Liver (tissue), 9 donors: ENCODE results near the gene ZNF143. TPM values are rescaled to one million over a fixed set of nuclear protein-coding genes. Genes with fewer than 3 reads are reported as not detected.

Experiments
- DNase-seq: peaks from one replicate; pipeline ENCODE4 v3.0.0-alpha.2; 2017; ENCODE audit warnings: low spot score
- H3K27ac ChIP-seq, 2 donors: one replicate each; pipeline ENCODE4 v1.7.0; 2013; ENCODE audit warnings: inconsistent platforms in 2 of 2, low read length in 2 of 2, control low read depth in 1 of 2, low read depth in 1 of 2, mild to moderate bottlenecking in 1 of 2
- H3K27me3 ChIP-seq, 4 donors: one replicate each; pipeline versions ENCODE4 v1.6.1 to v1.7.0; 2013; ENCODE audit warnings: low read length in 3 of 4, inconsistent platforms in 1 of 4, mild to moderate bottlenecking in 1 of 4, moderate library complexity in 1 of 4; ENCODE audit not compliant: control insufficient read depth in 4 of 4, insufficient read depth in 4 of 4
- H3K36me3 ChIP-seq, 4 donors: one replicate each; pipeline versions ENCODE4 v1.6.1 to v1.7.0; 2013; ENCODE audit warnings: low read length in 3 of 4, mild to moderate bottlenecking in 3 of 4, low read depth in 1 of 4, moderate library complexity in 1 of 4; ENCODE audit not compliant: control insufficient read depth in 4 of 4, insufficient read depth in 3 of 4
- H3K4me1 ChIP-seq, 4 donors: one replicate each; pipeline versions ENCODE4 v1.6.1 to v1.7.0; 2013; ENCODE audit warnings: low read length in 3 of 4, mild to moderate bottlenecking in 3 of 4, moderate library complexity in 1 of 4; ENCODE audit not compliant: control insufficient read depth in 4 of 4, insufficient read depth in 4 of 4
- H3K4me3 ChIP-seq, 3 donors: one replicate each; pipeline versions ENCODE4 v1.6.1 to v1.7.0; 2013; ENCODE audit warnings: low read length in 3 of 3, control low read depth in 1 of 3, low read depth in 1 of 3, mild to moderate bottlenecking in 1 of 3
- H3K9ac ChIP-seq, 2 donors: one replicate each; pipeline ENCODE4 v1.7.0; 2013; ENCODE audit warnings: low read length in 2 of 2, mild to moderate bottlenecking in 2 of 2, moderate library complexity in 2 of 2, control low read depth in 1 of 2, low read depth in 1 of 2
- H3K9me3 ChIP-seq, 4 donors: one replicate each; pipeline versions ENCODE4 v1.6.1 to v1.7.0; 2013; ENCODE audit warnings: low read length in 3 of 4; ENCODE audit not compliant: control insufficient read depth in 4 of 4
- CTCF ChIP-seq: fragments of 150-350 bp; IDR thresholded peaks from 2 replicates; pipeline ENCODE4 v1.5.1; 2017; ENCODE audit warnings: improper control_type of control experiment, low read depth, low read length; ENCODE audit not compliant: missing input control
- EGR1 ChIP-seq, 2 donors: IDR thresholded peaks; 2 replicates each; pipeline ENCODE4 v1.6.1; 2016 to 2018; ENCODE audit warnings: antibody characterized with exemption in 2 of 2, low read depth in 2 of 2
- FOXA1 ChIP-seq: IDR thresholded peaks from 2 replicates; pipeline ENCODE4 v1.6.1; 2016; ENCODE audit warnings: antibody characterized with exemption
- FOXA2 ChIP-seq: IDR thresholded peaks from 2 replicates; pipeline ENCODE4 v1.6.1; 2016; ENCODE audit warnings: antibody characterized with exemption
- GABPA ChIP-seq, 2 donors: IDR thresholded peaks in 1 of 2; conservative IDR thresholded peaks in 1 of 2; 2 replicates each; pipeline ENCODE4 v1.6.1; 2016; ENCODE audit warnings: antibody characterized with exemption in 2 of 2, mild to moderate bottlenecking in 1 of 2, moderate library complexity in 1 of 2
- HNF4A ChIP-seq, 2 donors: conservative IDR thresholded peaks; 2 replicates each; pipeline ENCODE4 v1.6.1; 2016; ENCODE audit warnings: antibody characterized with exemption in 2 of 2, mild to moderate bottlenecking in 2 of 2
- HNF4G ChIP-seq: IDR thresholded peaks from 2 replicates; pipeline ENCODE4 v1.6.1; 2016; ENCODE audit warnings: antibody characterized with exemption
- JUND ChIP-seq, 2 donors: IDR thresholded peaks; 2 replicates each; pipeline ENCODE4 v1.6.1; 2016; ENCODE audit warnings: antibody characterized with exemption in 2 of 2
- MAX ChIP-seq: IDR thresholded peaks from 2 replicates; pipeline ENCODE4 v1.6.1; 2016; ENCODE audit warnings: antibody characterized with exemption
- NR2F2 ChIP-seq: IDR thresholded peaks from 2 replicates; pipeline ENCODE4 v1.6.1; 2016; ENCODE audit warnings: antibody characterized with exemption
- RAD21 ChIP-seq, 2 donors: IDR thresholded peaks; 2 replicates each; pipeline ENCODE4 v1.6.1; 2016; ENCODE audit warnings: antibody characterized with exemption in 2 of 2, mild to moderate bottlenecking in 2 of 2
- REST ChIP-seq: IDR thresholded peaks from 2 replicates; pipeline ENCODE4 v1.6.1; 2016; ENCODE audit warnings: antibody characterized with exemption, mild to moderate bottlenecking
- RXRA ChIP-seq, 2 donors: IDR thresholded peaks; 2 replicates each; pipeline ENCODE4 v1.6.1; 2017 to 2018; ENCODE audit warnings: antibody characterized with exemption in 2 of 2, mild to moderate bottlenecking in 1 of 2
- SP1 ChIP-seq: IDR thresholded peaks from 2 replicates; pipeline ENCODE4 v1.6.1; 2018; ENCODE audit warnings: antibody characterized with exemption, mild to moderate bottlenecking
- TAF1 ChIP-seq: conservative IDR thresholded peaks from 2 replicates; pipeline ENCODE4 v1.6.1; 2016; ENCODE audit warnings: antibody characterized with exemption, mild to moderate bottlenecking
- YY1 ChIP-seq: IDR thresholded peaks from 2 replicates; pipeline ENCODE4 v1.6.1; 2016; ENCODE audit warnings: antibody characterized with exemption, mild to moderate bottlenecking
- ZBTB33 ChIP-seq: IDR thresholded peaks from 2 replicates; pipeline ENCODE4 v1.6.1; 2016; ENCODE audit warnings: antibody characterized with exemption
- WGBS: extraction: QIAGEN DNeasy Blood & Tissue Kit; methylation state at CpG from one replicate; pipeline ENCODE4 v1.1.7; 2013; 5-methylcytosine and 5-hydroxymethylcytosine counted together
- polyA plus RNA-seq, 2 donors: library from polyadenylated mRNA; stranded (reverse) in 1 of 2; unstranded in 1 of 2; fragments of 200-250 nt in 1 of 2; fragments of >200 nt in 1 of 2; fragmentation: Nextera tagmentation in 1 of 2; extraction: Ambion mirVana in 1 of 2; gene quantifications; one replicate each; pipeline versions ENCODE4 v1.2.1 to v1.2.3, GENCODE V29; 2013 to 2015
- total RNA-seq, 2 donors: library from RNA; depleted of rRNA; stranded (reverse); fragments of >200 nt; gene quantifications; one replicate each; pipeline ENCODE4 v1.2.3, GENCODE V29; 2014
- TF ChIP-seq, protein P1 (sequence below): IDR thresholded peaks from 2 replicates; pipeline ENCODE4 v1.6.1; 2016; ENCODE audit warnings: antibody characterized with exemption
- donor health status: healthy.
- donor health status: healthy.
- donor health status: healthy.
- donor health status: healthy.
- donor health status: healthy.

The ZNF143 gene
- total and polyA plus RNA-seq, 4 donors = 4.3 to 20.4 (median 12.2) TPM

GRCh38 chr11:9493492-9493891 lies 32.7 kb downstream of the ZNF143 start:
- Histone ChIP-seq H3K27me3 (no peaks in the 10 kb centered on the region), H3K36me3 (peaks cover 7 to 18% (median 16%) of the 10 kb centered on the region in 4 donors), H3K4me3 (no peak overlapping the region), H3K9ac (no peak overlapping the region), H3K27ac (no peak overlapping the region), H3K9me3 (no peaks in the 10 kb centered on the region), H3K4me1 (peaks cover 0 to 4% (median 1%) of the 10 kb centered on the region in 4 donors)
- TF ChIP-seq GABPA (IDR thresholded peaks at IDR 0.05 in 1 of 2, conservative IDR thresholded peaks at IDR 0.05 in 1 of 2) (no peak), YY1 (no peak), EGR1 (IDR thresholded peaks at IDR 0.05; ENCODE audit: low read depth in 2 of 2) (no peak), FOXA2 (no peak), RAD21 (IDR thresholded peaks at IDR 0.05) (no peak), FOXA1 (no peak), HNF4A (conservative IDR thresholded peaks at IDR 0.05) (no peak), CTCF (no peak), NR2F2 (no peak), HNF4G (no peak), RXRA (IDR thresholded peaks at IDR 0.05) (no peak), MAX (no peak), ZBTB33 (no peak), REST (no peak), SP1 (no peak), JUND (IDR thresholded peaks at IDR 0.05) (no peak), TAF1 (no peak)
- TF ChIP-seq, protein P1, sequence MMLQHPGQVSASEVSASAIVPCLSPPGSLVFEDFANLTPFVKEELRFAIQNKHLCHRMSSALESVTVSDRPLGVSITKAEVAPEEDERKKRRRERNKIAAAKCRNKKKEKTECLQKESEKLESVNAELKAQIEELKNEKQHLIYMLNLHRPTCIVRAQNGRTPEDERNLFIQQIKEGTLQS = no peak
- DNase-seq = no peak
- WGBS = 37% methylated on average over 1 of the region's 1 CpG
